Kidney epithelial cell (primary cell): ENCODE measurements around the gene ZNF764. TPM values are rescaled to one million over a fixed set of nuclear protein-coding genes. Genes with fewer than 3 reads are reported as not detected.

ENCODE experiments used
- DNase-seq: peaks from one replicate; pipeline ENCODE4 v3.0.0-alpha.2; 2010; ENCODE audit warnings: low read depth
- H3K27me3 ChIP-seq: 2 replicates; pipeline ENCODE4 v1.6.0; 2011; ENCODE audit warnings: low read length; ENCODE audit not compliant: control insufficient read depth, insufficient read depth
- H3K36me3 ChIP-seq: 2 replicates; pipeline ENCODE4 v1.5.1; 2011; ENCODE audit warnings: low read length; ENCODE audit not compliant: control insufficient read depth, insufficient read depth
- H3K4me3 ChIP-seq: 2 replicates; pipeline ENCODE4 v1.5.1; 2011; ENCODE audit warnings: low read depth, mild to moderate bottlenecking, control low read depth, low read length
- CTCF ChIP-seq: IDR thresholded peaks from 2 replicates; pipeline ENCODE4 v1.5.1; 2011; ENCODE audit warnings: mild to moderate bottlenecking, moderate library complexity, low read length, control low read depth, inconsistent platforms; ENCODE audit not compliant: insufficient read depth, poor library complexity, severe bottlenecking
- total RNA-seq: library from RNA; depleted of rRNA; stranded (reverse); fragments of >200 nt; gene quantifications from 2 replicates; pipeline ENCODE4 v1.2.3, GENCODE V29; 2015

The ZNF764 gene
- total RNA-seq, 1 donor from 2014 or later: 8.5 TPM

GRCh38 chr16:30567991-30568638 is 9.9 kb upstream of the ZNF764 start:
- TF ChIP-seq CTCF: no peak
- Histone ChIP-seq H3K27me3 (no peaks in the 10 kb centered on the region), H3K4me3 (no peak overlapping the region), H3K36me3 (no peaks in the 10 kb centered on the region)
- DNase-seq: peak; percentile 34

DNA sequence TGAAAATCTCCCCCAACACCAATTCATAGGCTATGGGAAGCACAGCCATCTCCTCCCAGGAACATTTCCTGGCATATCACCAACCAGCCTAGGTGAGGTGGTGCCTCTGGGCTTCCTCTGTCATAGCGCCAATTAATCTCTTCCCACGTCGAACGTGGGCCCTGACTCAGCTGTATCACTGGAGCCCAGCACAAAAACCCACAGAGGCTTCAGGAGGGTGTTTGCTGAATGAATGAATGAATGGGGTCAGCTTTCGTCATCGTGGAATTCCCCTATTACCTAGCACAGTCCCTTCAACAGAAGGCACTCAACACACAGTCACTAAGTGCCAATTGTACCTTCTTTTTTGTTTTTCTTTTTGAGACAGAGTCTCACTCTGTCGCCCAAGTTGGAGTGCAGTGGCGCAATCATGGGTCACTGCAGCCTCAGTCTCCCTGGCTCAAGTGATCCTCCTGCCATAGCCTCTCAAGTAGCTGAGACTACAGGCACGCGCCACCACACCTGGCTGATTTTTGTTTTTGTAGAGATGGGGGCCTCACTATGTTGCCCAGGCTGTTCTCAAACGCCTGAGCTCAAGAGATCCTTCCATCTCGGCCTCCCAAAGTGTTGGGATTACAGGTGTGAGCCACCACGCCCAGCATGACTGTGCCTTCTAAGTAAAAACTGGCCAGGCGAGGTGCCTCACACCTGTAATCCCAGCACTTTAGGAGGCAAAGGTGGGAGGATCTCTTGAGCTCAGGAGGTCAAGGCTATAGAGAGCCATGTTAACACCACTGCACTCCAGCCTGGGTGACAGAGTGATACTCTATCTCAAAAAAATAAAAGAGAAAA is 9.2 kb upstream of the ZNF764 start:
- Histone ChIP-seq H3K27me3 (no peaks in the 10 kb centered on the region), H3K36me3 (no peaks in the 10 kb centered on the region), H3K4me3 (no peak overlapping the region)
- no peak for DNase-seq
- TF ChIP-seq CTCF: no peak

GRCh38 chr16:30566531-30566930 is 8.4 kb upstream of the ZNF764 start:
- Histone ChIP-seq H3K36me3 (no peaks in the 10 kb centered on the region), H3K4me3 (no peak overlapping the region), H3K27me3 (no peaks in the 10 kb centered on the region)
- no peak for DNase-seq
- no peak for TF ChIP-seq CTCF

DNA sequence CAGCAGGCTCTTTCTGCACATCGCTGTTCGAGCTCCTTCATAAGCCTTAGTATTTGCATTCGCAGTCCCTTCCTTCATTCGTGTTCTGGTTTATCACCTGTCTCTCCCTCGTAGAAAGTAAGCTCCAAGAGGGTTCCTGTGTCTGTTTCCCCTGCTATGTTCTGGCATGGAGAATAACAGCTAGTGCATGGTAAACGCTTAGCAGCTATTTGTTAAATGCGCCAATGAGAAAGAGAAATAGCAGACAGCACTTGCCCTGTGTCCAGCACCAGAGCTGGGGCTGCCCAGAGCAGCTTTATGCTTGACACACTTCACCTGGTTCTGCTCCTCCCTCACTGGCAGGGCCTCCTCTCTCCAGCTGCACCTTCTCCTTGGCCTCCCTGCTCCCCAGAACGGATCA is 7.8 kb upstream of the ZNF764 start:
- H3K36me3 ChIP-seq: no peaks in the 10 kb centered on the region
- H3K4me3 ChIP-seq: no peak overlapping the region
- no peak for TF ChIP-seq CTCF
- no peaks in the 10 kb centered on the region for H3K27me3 ChIP-seq
- DNase-seq: no peak

DNA sequence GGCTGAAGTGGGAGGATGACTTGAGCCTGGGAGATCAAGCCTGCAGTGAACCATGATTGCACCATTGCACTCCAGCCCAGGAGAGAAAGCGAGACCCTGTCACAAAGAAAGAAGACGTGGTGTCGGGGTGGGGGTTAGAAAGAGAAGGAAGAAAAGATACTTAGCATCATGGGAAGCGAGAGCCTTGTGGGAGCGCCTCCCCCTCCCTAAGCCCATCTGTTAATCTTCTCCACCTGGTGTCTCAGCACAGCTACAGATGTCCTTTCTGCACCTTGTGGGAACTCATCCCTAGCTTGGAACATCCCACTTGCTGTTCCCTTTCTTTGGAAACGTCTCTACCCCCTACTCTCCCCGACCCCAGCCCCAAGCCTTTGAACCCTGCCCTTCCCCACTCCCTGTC is 7.4 kb upstream of the ZNF764 start:
- no peak for DNase-seq
- H3K27me3 ChIP-seq: no peaks in the 10 kb centered on the region
- no peak overlapping the region for H3K4me3 ChIP-seq
- H3K36me3 ChIP-seq: no peaks in the 10 kb centered on the region
- no peak for TF ChIP-seq CTCF
